ENCODE data around the gene TP53I11.

TP53I11 gene

DNA sequence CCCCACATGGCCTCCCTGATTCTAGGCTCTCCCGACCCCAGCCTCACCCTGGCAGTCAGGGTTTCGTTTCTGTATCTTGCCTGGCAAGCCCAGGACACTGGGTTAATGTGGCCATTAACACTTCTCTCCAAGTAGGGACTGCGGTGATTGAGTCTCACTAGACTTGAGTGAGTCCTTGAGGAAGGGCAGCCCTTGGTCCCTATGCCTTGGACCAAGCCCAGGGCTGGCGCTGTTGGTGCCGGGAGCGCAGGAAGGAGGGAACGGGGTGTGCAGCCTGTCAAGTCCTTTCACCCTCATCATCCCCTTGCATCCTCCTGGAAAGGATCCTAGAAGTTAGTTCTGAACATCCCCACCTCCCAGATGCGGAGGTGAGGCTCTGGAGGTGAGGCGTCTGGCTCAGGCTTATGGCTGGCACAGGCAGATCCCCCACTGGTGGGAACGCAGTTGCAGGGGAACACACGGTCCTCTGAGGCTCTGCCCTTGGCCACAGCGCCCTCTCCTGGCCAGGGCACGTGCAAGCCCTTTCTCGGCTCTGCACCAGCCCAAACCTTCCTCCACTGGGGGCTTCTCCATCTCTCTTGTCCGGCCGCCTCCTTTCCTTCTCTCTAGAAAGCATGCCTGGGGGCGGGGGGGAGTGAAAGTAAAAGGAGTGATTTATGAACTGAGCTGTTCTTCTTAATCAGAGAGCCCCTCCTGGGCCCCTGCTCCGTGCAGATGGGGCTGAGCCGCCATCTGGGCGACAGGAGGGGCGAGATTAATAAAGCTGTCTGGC, 56.7 kb downstream of the TP53I11 start:
- no peak overlapping the region for H3K9ac ChIP-seq (ENCODE audit: low read length)
- H3K27me3 ChIP-seq (replicated peaks; ENCODE audit: insufficient read depth, low read length): 0 out of 2 replicates have a peak, but pooled peaks cover 3% of the 10 kb centered on the region
- no peak overlapping the region for H3K27ac ChIP-seq (ENCODE audit: low read length)
- no peak overlapping the region for H3K4me3 ChIP-seq (ENCODE audit: low read length)
- no peaks in the 10 kb centered on the region for H3K79me2 ChIP-seq (ENCODE audit: low read length)
- H3K9me3 ChIP-seq (replicated peaks; ENCODE audit: insufficient read depth, low read length): no peaks in the 10 kb centered on the region
- no peaks in the 10 kb centered on the region for H4K20me1 ChIP-seq (ENCODE audit: insufficient read depth, low read length)
- H3K36me3 ChIP-seq (replicated peaks; ENCODE audit: insufficient read depth, low read length): no peaks in the 10 kb centered on the region
- no peaks in the 10 kb centered on the region for H3K4me1 ChIP-seq (ENCODE audit: low read length)
- H2AFZ ChIP-seq (ENCODE audit: low read length): no peak overlapping the region
- H3F3A ChIP-seq (ENCODE audit: insufficient read depth, low read length): no peaks in the 10 kb centered on the region
- no peak for TF ChIP-seq EZH2phosphoT487 (IDR thresholded peaks at IDR 0.05; ENCODE audit: low read length)
- TF ChIP-seq EZH2 (optimal IDR thresholded peaks at IDR 0.05; ENCODE audit: low read depth, low read length): no peak
- TF ChIP-seq, protein P1, sequence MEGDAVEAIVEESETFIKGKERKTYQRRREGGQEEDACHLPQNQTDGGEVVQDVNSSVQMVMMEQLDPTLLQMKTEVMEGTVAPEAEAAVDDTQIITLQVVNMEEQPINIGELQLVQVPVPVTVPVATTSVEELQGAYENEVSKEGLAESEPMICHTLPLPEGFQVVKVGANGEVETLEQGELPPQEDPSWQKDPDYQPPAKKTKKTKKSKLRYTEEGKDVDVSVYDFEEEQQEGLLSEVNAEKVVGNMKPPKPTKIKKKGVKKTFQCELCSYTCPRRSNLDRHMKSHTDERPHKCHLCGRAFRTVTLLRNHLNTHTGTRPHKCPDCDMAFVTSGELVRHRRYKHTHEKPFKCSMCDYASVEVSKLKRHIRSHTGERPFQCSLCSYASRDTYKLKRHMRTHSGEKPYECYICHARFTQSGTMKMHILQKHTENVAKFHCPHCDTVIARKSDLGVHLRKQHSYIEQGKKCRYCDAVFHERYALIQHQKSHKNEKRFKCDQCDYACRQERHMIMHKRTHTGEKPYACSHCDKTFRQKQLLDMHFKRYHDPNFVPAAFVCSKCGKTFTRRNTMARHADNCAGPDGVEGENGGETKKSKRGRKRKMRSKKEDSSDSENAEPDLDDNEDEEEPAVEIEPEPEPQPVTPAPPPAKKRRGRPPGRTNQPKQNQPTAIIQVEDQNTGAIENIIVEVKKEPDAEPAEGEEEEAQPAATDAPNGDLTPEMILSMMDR (IDR thresholded peaks at IDR 0.05; ENCODE audit: low read length): peak; percentile 93
- H3K4me2 ChIP-seq (ENCODE audit: low read depth, low read length): peak overlapping the region; percentile 6; the same call in 1 of the 2 replicates
- peak; percentile 70 for DNase-seq
- H3K9me2 ChIP-seq (replicated peaks; ENCODE audit: insufficient read depth, low read length): no peaks in the 10 kb centered on the region

DNA sequence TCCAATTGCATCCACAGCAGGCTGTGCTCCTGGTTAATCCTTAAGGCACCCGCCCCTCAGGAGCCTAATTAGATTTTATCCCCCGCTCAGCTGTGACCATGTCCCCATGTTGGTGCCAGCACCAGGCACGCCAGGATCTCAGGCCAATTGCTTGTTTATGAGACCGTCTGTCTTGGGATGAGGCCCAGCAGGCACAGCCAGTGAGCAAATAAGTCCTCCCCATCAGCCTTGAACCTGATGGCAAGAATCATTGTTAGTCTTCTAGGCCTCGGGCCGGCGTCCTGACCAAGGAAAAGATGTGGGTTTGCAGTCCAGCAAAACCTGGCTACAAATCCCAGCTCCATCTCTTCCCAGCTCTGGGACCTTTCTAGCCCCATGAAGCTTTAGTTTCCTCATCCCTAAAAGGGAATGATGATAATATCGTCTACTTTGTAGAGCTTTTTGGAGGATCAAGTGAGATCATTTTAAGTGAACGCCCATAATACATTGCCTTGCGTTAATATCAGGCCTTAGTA, 57.3 kb downstream of the TP53I11 start:
- Histone ChIP-seq H3K4me3 (ENCODE audit: low read length) (no peak overlapping the region), H4K20me1 (ENCODE audit: insufficient read depth, low read length) (no peaks in the 10 kb centered on the region), H3K36me3 (replicated peaks; ENCODE audit: insufficient read depth, low read length) (no peaks in the 10 kb centered on the region), H2AFZ (ENCODE audit: low read length) (no peak overlapping the region), H3K9ac (ENCODE audit: low read length) (no peak overlapping the region), H3K9me3 (replicated peaks; ENCODE audit: insufficient read depth, low read length) (no peaks in the 10 kb centered on the region), H3K27me3 (replicated peaks; ENCODE audit: insufficient read depth, low read length) (0 out of 2 replicates have a peak, but pooled peaks cover 3% of the 10 kb centered on the region), H3F3A (ENCODE audit: insufficient read depth, low read length) (no peaks in the 10 kb centered on the region), H3K27ac (ENCODE audit: low read length) (no peak overlapping the region), H3K4me2 (ENCODE audit: low read depth, low read length) (no peak overlapping the region), H3K79me2 (ENCODE audit: low read length) (no peaks in the 10 kb centered on the region), H3K9me2 (replicated peaks; ENCODE audit: insufficient read depth, low read length) (no peaks in the 10 kb centered on the region), H3K4me1 (ENCODE audit: low read length) (no peaks in the 10 kb centered on the region)
- DNase-seq: no peak
- TF ChIP-seq, protein P1 (IDR thresholded peaks at IDR 0.05; ENCODE audit: low read length): no peak
- TF ChIP-seq EZH2 (optimal IDR thresholded peaks at IDR 0.05; ENCODE audit: low read depth, low read length) (no peak), EZH2phosphoT487 (IDR thresholded peaks at IDR 0.05; ENCODE audit: low read length) (no peak)

DNA sequence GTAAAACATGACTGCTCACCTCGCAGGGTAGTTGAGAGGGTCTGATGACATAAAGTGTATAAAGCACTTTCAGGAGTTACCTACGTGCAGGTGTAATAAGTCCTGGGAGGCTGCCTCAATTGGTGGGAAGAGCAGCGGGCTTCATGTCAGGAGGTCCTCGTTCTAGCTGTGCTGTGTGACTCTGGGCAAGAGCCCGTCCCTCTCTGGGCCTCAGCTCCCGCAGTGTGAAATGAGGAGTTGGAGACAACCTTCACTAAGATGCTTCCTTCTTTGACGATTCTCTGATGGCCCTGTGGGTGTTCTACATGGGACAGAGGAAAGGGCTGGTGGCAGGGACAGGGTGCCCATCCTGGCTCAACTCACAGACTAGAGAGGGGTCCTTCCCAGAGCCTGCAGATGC, 57.8 kb downstream of the TP53I11 start:
- no peaks in the 10 kb centered on the region for H3K9me3 ChIP-seq (replicated peaks; ENCODE audit: insufficient read depth, low read length)
- H3F3A ChIP-seq (ENCODE audit: insufficient read depth, low read length): no peaks in the 10 kb centered on the region
- no peak overlapping the region for H3K27ac ChIP-seq (ENCODE audit: low read length)
- H3K36me3 ChIP-seq (replicated peaks; ENCODE audit: insufficient read depth, low read length): no peaks in the 10 kb centered on the region
- no peaks in the 10 kb centered on the region for H3K9me2 ChIP-seq (replicated peaks; ENCODE audit: insufficient read depth, low read length)
- H4K20me1 ChIP-seq (ENCODE audit: insufficient read depth, low read length): no peaks in the 10 kb centered on the region
- no peak overlapping the region for H3K4me2 ChIP-seq (ENCODE audit: low read depth, low read length)
- 0 out of 2 replicates have a peak, but pooled peaks cover 3% of the 10 kb centered on the region for H3K27me3 ChIP-seq (replicated peaks; ENCODE audit: insufficient read depth, low read length)
- H3K4me3 ChIP-seq (ENCODE audit: low read length): no peak overlapping the region
- TF ChIP-seq, protein P1 (IDR thresholded peaks at IDR 0.05; ENCODE audit: low read length): no peak
- TF ChIP-seq EZH2phosphoT487 (IDR thresholded peaks at IDR 0.05; ENCODE audit: low read length): no peak
- TF ChIP-seq EZH2 (optimal IDR thresholded peaks at IDR 0.05; ENCODE audit: low read depth, low read length): no peak
- no peak overlapping the region for H2AFZ ChIP-seq (ENCODE audit: low read length)
- H3K4me1 ChIP-seq (ENCODE audit: low read length): no peaks in the 10 kb centered on the region
- DNase-seq: no peak
- H3K9ac ChIP-seq (ENCODE audit: low read length): no peak overlapping the region
- H3K79me2 ChIP-seq (ENCODE audit: low read length): no peaks in the 10 kb centered on the region
